GM13976 (cell line): ENCODE data around the gene TEDDM1.
"Not testable (repeated sequence)": the region's sequence is repeated elsewhere in the genome, so short reads cannot be mapped to it uniquely, and the experiment has no call there.

Experiments
- DNase-seq: peaks from one replicate; pipeline ENCODE4 v3.0.0; 2012; ENCODE audit warnings: low spot score
- in situ Hi-C: fragments of 300-500 bp; cut with MboI; formaldehyde crosslinking; loops from one replicate; pipeline ENCODE4 v1.12.0; 2022; ENCODE audit warnings: low sequenced_read_pairs, mixed read lengths, inconsistent platforms; ENCODE audit not compliant: unreplicated experiment
- TF ChIP-seq, protein P1 (sequence below): IDR thresholded peaks from 2 replicates; pipeline ENCODE4 v1.5.1; 2012; ENCODE audit warnings: borderline replicate concordance, mild to moderate bottlenecking; ENCODE audit not compliant: insufficient read depth; ENCODE audit errors: extremely low read depth, missing control alignments, control extremely low read depth

TEDDM1 gene

DNA sequence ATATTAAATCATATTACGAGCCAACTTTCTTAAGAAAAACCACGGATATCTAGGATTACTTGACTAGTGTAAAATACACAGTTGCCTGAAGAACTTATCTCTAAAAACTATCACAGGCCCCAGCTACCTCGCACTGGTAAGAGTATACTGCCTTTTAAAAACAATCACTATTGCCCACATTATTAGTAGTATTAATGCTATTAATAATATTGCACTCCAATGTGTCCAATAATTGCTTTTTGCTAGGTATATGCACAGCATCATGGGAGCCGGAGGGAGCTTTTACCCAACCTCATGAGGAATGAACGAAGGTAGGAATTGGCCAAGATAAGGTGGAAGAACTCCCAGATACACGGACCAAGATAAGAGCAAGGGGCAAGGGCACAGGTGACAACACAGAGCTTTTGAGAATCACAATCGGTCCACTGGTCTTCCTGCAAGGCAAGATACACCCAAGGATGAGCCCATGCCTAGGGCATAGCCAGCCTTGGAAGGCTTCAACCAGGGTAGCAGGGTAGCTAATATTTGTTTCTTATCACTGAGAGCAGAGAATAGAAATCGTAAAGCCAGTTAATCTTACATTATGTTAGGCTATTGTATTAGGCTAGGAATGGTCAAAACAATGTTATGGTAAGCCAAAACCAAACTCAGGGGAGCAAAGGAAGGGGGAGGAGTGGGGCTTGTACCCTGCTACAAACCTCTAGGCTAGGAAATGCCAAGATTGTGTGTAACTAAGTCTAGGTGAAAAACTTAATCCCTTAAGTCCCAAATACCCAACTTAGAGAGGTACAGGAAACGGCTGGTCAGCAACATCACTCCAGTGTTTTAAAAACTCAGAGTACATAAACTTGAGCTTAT, 18.3 kb downstream of the TEDDM1 start:
- no peak for DNase-seq
- TF ChIP-seq, protein P1, sequence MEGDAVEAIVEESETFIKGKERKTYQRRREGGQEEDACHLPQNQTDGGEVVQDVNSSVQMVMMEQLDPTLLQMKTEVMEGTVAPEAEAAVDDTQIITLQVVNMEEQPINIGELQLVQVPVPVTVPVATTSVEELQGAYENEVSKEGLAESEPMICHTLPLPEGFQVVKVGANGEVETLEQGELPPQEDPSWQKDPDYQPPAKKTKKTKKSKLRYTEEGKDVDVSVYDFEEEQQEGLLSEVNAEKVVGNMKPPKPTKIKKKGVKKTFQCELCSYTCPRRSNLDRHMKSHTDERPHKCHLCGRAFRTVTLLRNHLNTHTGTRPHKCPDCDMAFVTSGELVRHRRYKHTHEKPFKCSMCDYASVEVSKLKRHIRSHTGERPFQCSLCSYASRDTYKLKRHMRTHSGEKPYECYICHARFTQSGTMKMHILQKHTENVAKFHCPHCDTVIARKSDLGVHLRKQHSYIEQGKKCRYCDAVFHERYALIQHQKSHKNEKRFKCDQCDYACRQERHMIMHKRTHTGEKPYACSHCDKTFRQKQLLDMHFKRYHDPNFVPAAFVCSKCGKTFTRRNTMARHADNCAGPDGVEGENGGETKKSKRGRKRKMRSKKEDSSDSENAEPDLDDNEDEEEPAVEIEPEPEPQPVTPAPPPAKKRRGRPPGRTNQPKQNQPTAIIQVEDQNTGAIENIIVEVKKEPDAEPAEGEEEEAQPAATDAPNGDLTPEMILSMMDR: no peak
- in situ Hi-C loops: no loop called here

DNA sequence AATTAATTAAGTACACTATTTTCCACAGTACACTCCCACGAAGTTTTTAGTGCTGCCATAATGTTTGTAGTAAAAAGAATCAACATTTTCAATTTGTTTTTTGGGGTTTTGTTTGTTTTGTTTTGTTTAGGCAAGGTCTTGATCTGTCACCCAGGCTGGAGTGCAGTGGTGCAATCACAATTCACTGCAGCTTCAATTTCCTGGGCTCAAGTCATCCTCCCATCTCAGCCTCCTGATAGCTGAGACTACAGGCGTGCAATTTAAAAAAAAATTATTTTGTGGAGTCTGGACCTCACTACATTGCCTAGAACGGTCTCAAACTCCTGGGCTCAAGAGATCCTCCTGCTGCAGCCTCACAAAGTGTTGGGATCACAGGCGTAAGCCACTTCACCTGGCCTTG, 20.3 kb downstream of the TEDDM1 start:
- no peak for DNase-seq
- TF ChIP-seq, protein P1: no peak
- in situ Hi-C loops: no loop called here

DNA sequence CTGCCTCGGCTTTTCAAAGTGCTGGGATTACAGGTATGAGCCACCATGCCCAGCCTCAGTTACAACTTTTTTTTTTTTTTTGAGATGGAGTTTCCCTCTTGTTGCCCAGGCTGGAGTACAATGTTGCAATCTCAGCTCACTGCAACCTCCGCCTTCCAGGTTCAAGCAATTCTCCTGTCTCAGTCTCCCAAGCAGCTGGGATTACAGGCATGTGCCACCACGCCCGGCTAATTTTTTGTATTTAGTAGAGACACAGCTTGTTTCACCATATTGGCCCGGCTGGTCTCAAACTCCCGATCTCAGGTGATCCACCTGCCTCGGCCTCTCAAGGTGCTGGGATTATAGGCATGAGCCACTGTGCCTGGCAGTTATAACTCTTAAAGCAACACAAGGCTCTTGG, 20.7 kb downstream of the TEDDM1 start:
- in situ Hi-C loops, DNase-seq: not testable (repeated sequence)

DNA sequence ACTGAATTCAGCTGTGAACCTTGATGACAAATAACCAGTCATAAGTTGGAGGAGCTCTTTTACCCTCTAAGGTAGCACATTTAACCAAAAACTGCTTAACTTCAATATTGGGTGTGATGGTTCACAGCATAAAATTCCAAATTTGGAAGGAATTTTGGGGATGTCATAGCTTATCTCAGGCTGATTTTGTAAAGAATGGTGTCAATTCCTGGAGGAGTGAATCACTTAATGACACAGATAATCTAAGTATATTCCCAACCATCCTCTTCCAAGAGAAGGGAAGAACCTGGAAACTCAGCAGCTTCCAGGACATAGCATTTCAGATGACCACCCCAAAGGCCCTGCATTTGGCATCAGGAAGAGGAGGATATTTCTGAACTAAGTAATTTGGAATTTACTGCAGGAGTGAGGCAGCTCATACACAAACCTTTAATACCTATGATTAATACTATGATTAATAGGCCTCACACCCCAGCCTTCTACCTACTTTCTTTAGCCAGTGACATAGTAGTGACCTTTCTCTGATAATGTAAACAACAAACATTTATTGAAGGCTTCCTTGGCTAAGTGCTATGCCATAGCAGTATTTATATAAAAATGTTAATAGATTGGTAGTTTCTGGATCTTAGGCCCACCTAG, 23.4 kb downstream of the TEDDM1 start:
- TF ChIP-seq, protein P1: no peak
- in situ Hi-C loops: no loop called here
- no peak for DNase-seq

DNA sequence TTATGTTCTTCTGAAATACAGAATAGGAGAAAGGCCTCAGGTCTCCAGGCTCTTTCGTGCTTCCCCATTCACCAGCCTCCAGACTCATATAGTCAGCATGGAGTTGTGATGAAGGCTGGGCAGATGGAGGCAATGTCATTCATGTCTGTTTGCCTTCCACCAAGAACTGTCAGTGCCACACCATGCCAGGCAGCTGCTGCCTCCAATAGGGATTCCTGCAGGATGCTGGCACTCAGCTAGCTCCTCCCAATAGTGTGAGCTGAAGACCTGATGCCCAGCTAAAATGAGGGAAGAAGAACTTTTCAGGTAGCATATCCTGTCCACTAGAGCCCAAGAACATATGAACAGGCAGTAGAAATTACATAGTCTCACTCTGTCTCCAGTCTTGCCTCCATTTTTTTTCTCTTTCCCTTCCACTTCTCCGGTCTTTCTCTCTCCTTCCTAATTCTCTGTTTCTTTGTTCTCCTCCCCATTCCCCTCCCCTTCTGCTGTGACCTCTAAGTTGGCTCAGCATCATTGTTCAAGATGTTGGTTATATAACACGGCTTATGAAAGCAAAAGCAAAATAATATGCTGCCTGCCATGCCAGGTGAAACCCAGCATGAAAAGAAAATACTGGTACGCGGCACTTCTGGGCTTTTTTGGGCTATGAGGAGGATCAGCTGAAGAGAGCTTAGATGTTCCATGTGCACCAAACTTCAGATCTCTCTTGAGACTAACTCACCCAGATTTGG, 26.2 kb downstream of the TEDDM1 start:
- TF ChIP-seq, protein P1: no peak
- in situ Hi-C loops: no loop called here
- DNase-seq: no peak

DNA sequence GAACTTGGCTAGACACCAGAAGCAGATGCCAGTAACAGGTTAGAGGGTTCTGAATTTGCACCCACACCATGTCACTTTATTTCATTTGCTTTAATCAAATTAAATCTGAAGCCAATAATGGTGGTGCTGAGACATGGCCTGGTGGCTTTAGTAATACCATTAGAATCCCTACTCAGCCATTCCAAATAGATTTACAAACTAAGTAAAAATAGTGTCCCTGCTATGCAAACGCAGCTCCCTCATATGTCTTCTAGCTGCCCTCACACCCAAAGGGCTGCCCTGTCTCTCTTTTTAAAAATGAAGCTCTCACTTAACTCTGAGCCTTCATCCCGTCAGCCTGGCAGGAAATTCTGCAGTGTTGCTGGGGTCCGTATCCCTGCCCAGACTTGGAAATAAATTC, 29.9 kb downstream of the TEDDM1 start:
- in situ Hi-C loops: no loop called here
- no peak for DNase-seq
- TF ChIP-seq, protein P1: no peak
